ENCODE measurements around the gene KLC3.
"Not testable (repeated sequence)": the region's sequence is repeated elsewhere in the genome, so short reads cannot be mapped to it uniquely, and the experiment has no call there.

KLC3 gene

GRCh38 chr19:45307361-45307760, 33.2 kb upstream of the KLC3 start:
- no peak for TF ChIP-seq BACH2 (CRISPR knock-in tag; IDR thresholded peaks at IDR 0.05; ENCODE audit: borderline replicate concordance)
- TF ChIP-seq CREB5 (CRISPR knock-in tag; IDR thresholded peaks at IDR 0.05; ENCODE audit: low read depth), result no peak
- TF ChIP-seq ZNF8 (CRISPR knock-in tag; IDR thresholded peaks at IDR 0.05), result no peak
- no peak for TF ChIP-seq PATZ1 (CRISPR knock-in tag; IDR thresholded peaks at IDR 0.05; ENCODE audit: borderline replicate concordance)
- TF ChIP-seq TCF4 (CRISPR knock-in tag; IDR thresholded peaks at IDR 0.05; ENCODE audit: borderline replicate concordance), result no peak
- no peak for TF ChIP-seq SNAI2 (CRISPR knock-in tag; IDR thresholded peaks at IDR 0.05)
- TF ChIP-seq CSRNP3 (CRISPR knock-in tag; IDR thresholded peaks at IDR 0.05), result no peak
- TF ChIP-seq GLIS3 (CRISPR knock-in tag; IDR thresholded peaks at IDR 0.05), result no peak
- no peak for TF ChIP-seq RARB (CRISPR knock-in tag; IDR thresholded peaks at IDR 0.05)
- TF ChIP-seq ISL1 (CRISPR knock-in tag; IDR thresholded peaks at IDR 0.05), result no peak
- TF ChIP-seq OSR1 (CRISPR knock-in tag; IDR thresholded peaks at IDR 0.05), result no peak
- TF ChIP-seq ZFP3 (CRISPR knock-in tag; IDR thresholded peaks at IDR 0.05), result no peak
- TF ChIP-seq ZNF70 (CRISPR knock-in tag; IDR thresholded peaks at IDR 0.05), result no peak
- no peak for TF ChIP-seq CSDC2 (CRISPR knock-in tag; IDR thresholded peaks at IDR 0.05)
- TF ChIP-seq ZNF565 (CRISPR knock-in tag; conservative IDR thresholded peaks at IDR 0.05; ENCODE audit: low read depth), result no peak
- no peak for TF ChIP-seq ZFP30 (CRISPR knock-in tag; IDR thresholded peaks at IDR 0.05)
- TF ChIP-seq PPARA (CRISPR knock-in tag; IDR thresholded peaks at IDR 0.05; ENCODE audit: borderline replicate concordance), result no peak
- no peak for ATAC-seq

- not testable (repeated sequence) for ATAC-seq
Measured at GRCh38 chr19:45309322-45309721, 31.2 kb upstream of the KLC3 start.

GRCh38 chr19:45311621-45312020, 28.9 kb upstream of the KLC3 start:
- no peak for ATAC-seq
- TF ChIP-seq RARB (CRISPR knock-in tag; IDR thresholded peaks at IDR 0.05) (no peak), ESRRG (CRISPR knock-in tag; IDR thresholded peaks at IDR 0.05) (no peak), OSR1 (CRISPR knock-in tag; IDR thresholded peaks at IDR 0.05) (no peak)

- ATAC-seq, result not testable (repeated sequence)
Measured at GRCh38 chr19:45312285-45312684, 28.3 kb upstream of the KLC3 start.

GRCh38 chr19:45314708-45315245, 25.8 kb upstream of the KLC3 start:
- TF ChIP-seq TOX (CRISPR knock-in tag; IDR thresholded peaks at IDR 0.05; ENCODE audit: borderline replicate concordance) (no peak), ZC3H10 (CRISPR knock-in tag; IDR thresholded peaks at IDR 0.05) (no peak), ZNF70 (CRISPR knock-in tag; IDR thresholded peaks at IDR 0.05) (no peak), ZNF565 (CRISPR knock-in tag; conservative IDR thresholded peaks at IDR 0.05; ENCODE audit: low read depth) (no peak), BACH2 (CRISPR knock-in tag; IDR thresholded peaks at IDR 0.05; ENCODE audit: borderline replicate concordance) (no peak), PATZ1 (CRISPR knock-in tag; IDR thresholded peaks at IDR 0.05; ENCODE audit: borderline replicate concordance) (no peak), SNAI2 (CRISPR knock-in tag; IDR thresholded peaks at IDR 0.05) (no peak), CSRNP3 (CRISPR knock-in tag; IDR thresholded peaks at IDR 0.05) (no peak), ISL1 (CRISPR knock-in tag; IDR thresholded peaks at IDR 0.05) (no peak), ESRRG (CRISPR knock-in tag; IDR thresholded peaks at IDR 0.05) (no peak), CREB5 (CRISPR knock-in tag; IDR thresholded peaks at IDR 0.05; ENCODE audit: low read depth) (no peak), CSDC2 (CRISPR knock-in tag; IDR thresholded peaks at IDR 0.05) (no peak), OSR1 (CRISPR knock-in tag; IDR thresholded peaks at IDR 0.05) (no peak), PPARA (CRISPR knock-in tag; IDR thresholded peaks at IDR 0.05; ENCODE audit: borderline replicate concordance) (no peak)
- no peak for ATAC-seq

All from SK-N-SH treated with all-trans-retinoic acid at 6 μM for 48 hours (cell line).